Glutamatergic neuron (in vitro differentiated cells): ENCODE measurements around the gene GAB2. TPM values are rescaled to one million over a fixed set of nuclear protein-coding genes. Genes with fewer than 3 reads are reported as not detected.

Experiments
- DNase-seq: peaks from one replicate; pipeline ENCODE4 v3.0.0; 2022
- H3K27ac Mint-ChIP-seq: one replicate; pipeline ENCODE4 v1.8.0; 2020; ENCODE audit warnings: mild to moderate bottlenecking, mixed read lengths, inconsistent platforms; ENCODE audit not compliant: unreplicated experiment
- H3K27me3 Mint-ChIP-seq: one replicate; pipeline ENCODE4 v1.8.0; 2020; ENCODE audit warnings: mild to moderate bottlenecking, moderate library complexity, mixed read lengths, inconsistent platforms; ENCODE audit not compliant: unreplicated experiment
- H3K36me3 Mint-ChIP-seq: one replicate; pipeline ENCODE4 v1.8.0; 2020; ENCODE audit warnings: mild to moderate bottlenecking, mixed read lengths, inconsistent platforms; ENCODE audit not compliant: unreplicated experiment
- H3K4me1 Mint-ChIP-seq: one replicate; pipeline ENCODE4 v1.8.0; 2020; ENCODE audit warnings: mild to moderate bottlenecking, low read depth, mixed read lengths, inconsistent platforms; ENCODE audit not compliant: unreplicated experiment
- H3K4me3 Mint-ChIP-seq: one replicate; pipeline ENCODE4 v1.8.0; 2020; ENCODE audit warnings: mild to moderate bottlenecking, mixed read lengths, inconsistent platforms; ENCODE audit not compliant: unreplicated experiment
- H3K9me3 Mint-ChIP-seq: one replicate; pipeline ENCODE4 v1.8.0; 2020; ENCODE audit warnings: mild to moderate bottlenecking, moderate library complexity, mixed read lengths, inconsistent platforms; ENCODE audit not compliant: unreplicated experiment
- total RNA-seq: library from RNA; stranded (reverse); fragmentation: NEBNext Ultra II Directional; extraction: Animal tissue kit (Norgen Biotek cat#: 25700); gene quantifications from one replicate; pipeline ENCODE4 v1.2.1, GENCODE V29; 2021; ENCODE audit not compliant: unreplicated experiment
- TF ChIP-seq, protein P1 (sequence below): fragments of 200-600 bp; sonication (generic); IDR thresholded peaks from one replicate; pipeline ENCODE4 v1.5.0; 2021; ENCODE audit not compliant: partially characterized antibody, unreplicated experiment

GAB2 gene
- total RNA-seq, 1 donor from 2014 or later, result 87.9 TPM

DNA sequence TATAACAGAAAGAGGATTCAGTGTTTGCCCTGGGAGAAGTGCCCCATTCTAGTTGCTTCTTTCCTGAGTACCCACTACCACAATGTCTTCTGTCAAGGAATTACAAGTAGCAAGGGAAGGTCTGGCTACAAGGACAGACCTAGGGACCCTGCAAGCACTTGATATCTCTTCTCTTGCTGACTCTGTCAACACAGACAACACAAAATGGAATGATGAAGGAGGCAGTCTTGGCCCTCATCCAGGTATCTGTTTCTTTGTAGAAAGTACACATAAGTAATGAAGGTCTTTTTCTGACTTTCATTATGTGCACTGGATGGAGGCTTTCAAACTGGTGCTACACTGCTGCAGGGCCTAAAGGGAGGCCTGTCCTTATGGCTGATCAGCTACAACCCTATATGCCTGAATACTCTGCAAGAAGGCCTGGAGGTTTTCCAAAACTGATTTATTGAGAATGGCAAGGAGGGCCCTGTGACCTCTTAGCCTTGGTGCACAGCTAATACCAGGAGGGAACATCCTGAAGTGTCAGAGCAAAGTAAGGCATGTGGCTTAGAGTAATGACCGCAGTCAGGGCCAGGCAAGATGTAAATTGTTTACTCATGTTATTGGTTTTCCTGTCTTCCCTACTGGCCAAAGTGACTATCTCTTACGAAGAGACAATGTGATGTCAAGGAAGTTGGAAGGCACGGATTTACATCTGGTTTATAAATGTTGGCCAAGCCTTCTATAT is 31.2 kb downstream of the GAB2 start:
- Mint-ChIP-seq H3K36me3 (peaks cover 15% of the 10 kb centered on the region), H3K27me3 (no peaks in the 10 kb centered on the region), H3K4me3 (no peak overlapping the region), H3K4me1 (peaks cover 6% of the 10 kb centered on the region), H3K9me3 (peaks cover 3% of the 10 kb centered on the region), H3K27ac (no peak overlapping the region)
- no peak for DNase-seq
- TF ChIP-seq, protein P1, sequence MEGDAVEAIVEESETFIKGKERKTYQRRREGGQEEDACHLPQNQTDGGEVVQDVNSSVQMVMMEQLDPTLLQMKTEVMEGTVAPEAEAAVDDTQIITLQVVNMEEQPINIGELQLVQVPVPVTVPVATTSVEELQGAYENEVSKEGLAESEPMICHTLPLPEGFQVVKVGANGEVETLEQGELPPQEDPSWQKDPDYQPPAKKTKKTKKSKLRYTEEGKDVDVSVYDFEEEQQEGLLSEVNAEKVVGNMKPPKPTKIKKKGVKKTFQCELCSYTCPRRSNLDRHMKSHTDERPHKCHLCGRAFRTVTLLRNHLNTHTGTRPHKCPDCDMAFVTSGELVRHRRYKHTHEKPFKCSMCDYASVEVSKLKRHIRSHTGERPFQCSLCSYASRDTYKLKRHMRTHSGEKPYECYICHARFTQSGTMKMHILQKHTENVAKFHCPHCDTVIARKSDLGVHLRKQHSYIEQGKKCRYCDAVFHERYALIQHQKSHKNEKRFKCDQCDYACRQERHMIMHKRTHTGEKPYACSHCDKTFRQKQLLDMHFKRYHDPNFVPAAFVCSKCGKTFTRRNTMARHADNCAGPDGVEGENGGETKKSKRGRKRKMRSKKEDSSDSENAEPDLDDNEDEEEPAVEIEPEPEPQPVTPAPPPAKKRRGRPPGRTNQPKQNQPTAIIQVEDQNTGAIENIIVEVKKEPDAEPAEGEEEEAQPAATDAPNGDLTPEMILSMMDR, result no peak

- H3K27me3 Mint-ChIP-seq, result no peaks in the 10 kb centered on the region
- peaks cover 15% of the 10 kb centered on the region for H3K36me3 Mint-ChIP-seq
- peaks cover 3% of the 10 kb centered on the region for H3K9me3 Mint-ChIP-seq
- no peak overlapping the region for H3K4me3 Mint-ChIP-seq
- H3K27ac Mint-ChIP-seq, result no peak overlapping the region
- DNase-seq, result no peak
- TF ChIP-seq, protein P1, result no peak
- H3K4me1 Mint-ChIP-seq, result peaks cover 14% of the 10 kb centered on the region
Measured at GRCh38 chr11:78385205-78385604, 32.4 kb downstream of the GAB2 start.

- H3K4me3 Mint-ChIP-seq, result no peak overlapping the region
- peaks cover 3% of the 10 kb centered on the region for H3K9me3 Mint-ChIP-seq
- H3K27me3 Mint-ChIP-seq, result no peaks in the 10 kb centered on the region
- TF ChIP-seq, protein P1, result no peak
- DNase-seq, result no peak
- H3K36me3 Mint-ChIP-seq, result peaks cover 18% of the 10 kb centered on the region
- H3K27ac Mint-ChIP-seq, result no peak overlapping the region
- peaks cover 19% of the 10 kb centered on the region for H3K4me1 Mint-ChIP-seq
Measured at GRCh38 chr11:78384231-78384630, 33.4 kb downstream of the GAB2 start.

DNA sequence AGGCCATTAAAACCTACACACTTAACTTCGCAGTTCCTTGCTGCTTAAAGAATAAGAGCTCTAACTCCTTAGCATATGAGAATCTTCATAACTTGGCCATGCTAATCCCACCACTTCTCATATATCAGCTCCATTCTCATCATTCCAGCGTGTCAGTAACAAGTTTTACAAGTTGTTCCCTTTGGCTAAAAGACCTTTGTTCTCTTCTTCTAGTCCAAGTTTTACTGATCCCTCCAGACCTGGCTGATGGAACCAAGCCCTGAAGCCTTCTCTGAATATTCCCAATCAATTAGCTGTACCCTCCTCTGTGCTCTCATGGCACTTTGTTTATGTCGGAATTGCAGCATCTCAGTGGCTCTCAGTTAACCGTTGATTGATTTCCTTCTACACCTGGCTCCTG is 35.8 kb downstream of the GAB2 start:
- no peak overlapping the region for H3K27ac Mint-ChIP-seq

DNA sequence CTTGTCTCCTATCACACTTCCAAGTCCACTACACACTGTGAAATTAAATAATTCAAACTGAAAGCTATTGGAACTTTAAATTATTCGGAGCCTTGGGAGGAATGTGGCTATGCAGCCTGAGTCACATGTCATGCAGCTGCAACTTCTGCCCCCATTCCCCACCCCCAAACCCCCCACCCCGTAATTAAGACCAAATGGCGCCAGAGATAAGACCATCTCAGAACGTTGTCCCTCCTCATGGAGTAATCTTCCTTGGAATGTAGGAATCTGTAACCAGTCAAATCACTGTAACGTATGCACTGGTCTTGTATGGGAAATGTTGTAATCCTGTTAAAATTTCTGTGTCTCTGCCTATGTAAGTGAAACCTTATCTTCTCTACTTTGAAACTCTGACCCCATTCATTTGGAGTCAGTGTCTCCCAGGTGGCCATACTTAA is 37.0 kb downstream of the GAB2 start:
- H3K9me3 Mint-ChIP-seq, result peaks cover 3% of the 10 kb centered on the region
- no peak for DNase-seq
- peaks cover 4% of the 10 kb centered on the region for H3K27me3 Mint-ChIP-seq
- TF ChIP-seq, protein P1, result no peak
- H3K4me1 Mint-ChIP-seq, result peaks cover 31% of the 10 kb centered on the region
- H3K27ac Mint-ChIP-seq, result no peak overlapping the region
- H3K36me3 Mint-ChIP-seq, result peaks cover 18% of the 10 kb centered on the region
- H3K4me3 Mint-ChIP-seq, result peak overlapping the region; percentile 60

More for the DNA sequence above, 35.8 kb downstream of the GAB2 start:
- TF ChIP-seq, protein P1, result no peak
- peak overlapping the region; percentile 48 for H3K4me3 Mint-ChIP-seq
- peaks cover 4% of the 10 kb centered on the region for H3K27me3 Mint-ChIP-seq
- peaks cover 28% of the 10 kb centered on the region for H3K4me1 Mint-ChIP-seq
- peaks cover 18% of the 10 kb centered on the region for H3K36me3 Mint-ChIP-seq
- DNase-seq, result no peak
- peaks cover 5% of the 10 kb centered on the region for H3K9me3 Mint-ChIP-seq
